Neural cell (in vitro differentiated cells): Measurements from ENCODE around the gene TPI1.

Experiments used
- CTCF ChIP-seq: fragments of 450-650 bp; IDR thresholded peaks from 2 replicates; pipeline ENCODE4 v1.5.1; 2014; ENCODE audit warnings: antibody characterized with exemption, mild to moderate bottlenecking, moderate library complexity; ENCODE audit not compliant: poor library complexity, severe bottlenecking
- EP300 ChIP-seq: fragments of 450-650 bp; conservative IDR thresholded peaks from 2 replicates; pipeline ENCODE4 v1.6.1; 2014; ENCODE audit warnings: antibody characterized with exemption, mild to moderate bottlenecking, moderate library complexity; ENCODE audit not compliant: poor library complexity, severe bottlenecking
- EZH2 ChIP-seq: fragments of 200-600, 300-800 bp; shearing (Covaris generic), sonication (generic); IDR thresholded peaks from 2 replicates; pipeline ENCODE4 v1.6.1; 2014; ENCODE audit warnings: antibody characterized with exemption, low read length, borderline replicate concordance, mild to moderate bottlenecking; ENCODE audit not compliant: insufficient read depth, poor library complexity, severe bottlenecking
- POLR2AphosphoS5 ChIP-seq: IDR thresholded peaks from 2 replicates; pipeline ENCODE4 v1.6.1; 2012
- RAD21 ChIP-seq: fragments of 450-650 bp; conservative IDR thresholded peaks from 2 replicates; pipeline ENCODE4 v1.6.1; 2014; ENCODE audit warnings: antibody characterized with exemption, mild to moderate bottlenecking, moderate library complexity
- REST ChIP-seq: IDR thresholded peaks from 2 replicates; pipeline ENCODE4 v1.6.1; 2012; ENCODE audit warnings: borderline replicate concordance
- TAF1 ChIP-seq: IDR thresholded peaks from 2 replicates; pipeline ENCODE4 v1.6.1; 2012; ENCODE audit warnings: low read depth

GRCh38 chr12:6890789-6891645, 23.7 kb downstream of the TPI1 start:
- peak; percentile 97 for TF ChIP-seq CTCF
- no peak for TF ChIP-seq TAF1
- TF ChIP-seq POLR2AphosphoS5, result peak; percentile 74
- TF ChIP-seq REST, result no peak
- peak; percentile 60 for TF ChIP-seq EP300
- peak; percentile 68 for TF ChIP-seq RAD21
- no peak for TF ChIP-seq EZH2
